ENCODE measurements around the gene KLC3.
"Not testable (repeated sequence)": the region's sequence is repeated elsewhere in the genome, so short reads cannot be mapped to it uniquely, and the experiment has no call there.

KLC3 gene

DNA sequence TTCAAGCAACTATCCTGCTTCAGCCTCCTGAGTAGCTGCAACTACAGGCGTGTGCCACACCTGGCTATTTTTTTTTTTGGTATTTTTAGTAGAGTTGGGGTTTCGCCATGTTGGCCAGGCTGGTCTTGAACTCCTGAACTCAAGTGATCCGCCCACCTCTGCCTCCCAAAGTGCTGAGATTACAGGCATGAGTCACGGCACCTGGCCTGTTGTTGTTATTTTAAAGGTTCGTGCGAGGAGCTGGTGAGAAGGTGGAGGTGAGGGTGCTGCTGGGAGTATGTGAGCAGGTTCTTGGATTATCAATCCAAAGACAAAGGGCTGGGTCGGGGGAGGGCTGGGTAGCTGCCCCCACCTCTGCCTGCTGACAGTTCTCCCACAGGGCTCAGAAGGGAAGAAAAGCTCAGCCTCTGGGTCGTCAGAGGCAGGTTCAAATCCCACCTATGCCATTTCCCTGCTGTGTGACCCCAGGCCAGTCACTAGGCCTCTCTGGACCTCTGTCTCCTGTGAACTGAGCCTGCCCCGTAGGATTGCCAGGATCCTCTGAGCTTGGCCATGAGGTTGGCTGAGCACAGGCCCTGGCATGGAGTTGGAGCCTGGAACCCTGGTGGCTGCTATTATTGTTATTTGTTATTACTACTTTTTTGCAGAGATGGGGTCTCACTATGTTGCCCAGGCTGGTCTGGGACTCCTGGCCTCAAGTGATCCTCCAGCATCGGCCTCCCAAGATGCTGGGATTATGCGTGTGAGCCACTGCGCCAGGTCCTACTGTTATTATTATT, 19.4 kb upstream of the KLC3 start:
- no peak for DNase-seq

DNA sequence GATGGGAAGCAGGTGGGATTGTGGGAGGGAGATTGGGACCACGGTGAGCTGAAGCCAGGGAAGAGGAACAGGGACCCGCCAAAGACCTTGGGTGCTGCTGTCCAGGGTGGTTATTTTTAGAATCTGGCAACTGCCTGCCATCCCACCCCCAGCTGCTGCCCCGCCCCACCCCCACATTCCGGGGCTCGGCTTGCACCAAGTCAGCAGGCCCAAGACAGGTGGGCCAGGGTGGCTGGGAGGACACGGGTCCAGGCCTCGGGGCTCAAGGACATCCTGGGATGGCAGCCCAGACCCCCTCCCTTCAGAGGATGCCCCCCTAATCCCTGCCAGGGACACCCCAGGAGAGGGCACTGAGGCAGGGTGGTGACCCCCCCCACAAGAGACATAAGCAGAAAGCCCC, 18.7 kb upstream of the KLC3 start:
- no peak for DNase-seq

DNA sequence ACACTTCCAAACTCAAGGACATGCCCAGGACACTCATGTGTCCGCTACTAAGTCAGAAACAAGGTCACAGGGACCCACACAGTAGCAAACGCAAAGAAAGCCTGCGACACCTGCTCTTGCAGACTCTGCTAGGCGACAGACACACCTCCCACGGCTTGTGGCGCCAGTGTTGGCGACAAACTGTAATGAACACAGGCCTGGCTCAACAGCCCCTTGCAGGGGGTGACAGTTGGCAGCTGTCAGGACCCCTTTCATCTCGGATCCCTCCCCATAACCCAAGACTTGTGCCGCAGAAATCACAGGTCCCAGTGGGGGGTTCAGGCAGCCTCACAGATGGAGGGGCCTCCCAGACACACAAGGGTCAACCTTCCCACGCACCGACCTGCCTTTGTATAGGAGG, 18.2 kb upstream of the KLC3 start:
- no peak for DNase-seq

DNA sequence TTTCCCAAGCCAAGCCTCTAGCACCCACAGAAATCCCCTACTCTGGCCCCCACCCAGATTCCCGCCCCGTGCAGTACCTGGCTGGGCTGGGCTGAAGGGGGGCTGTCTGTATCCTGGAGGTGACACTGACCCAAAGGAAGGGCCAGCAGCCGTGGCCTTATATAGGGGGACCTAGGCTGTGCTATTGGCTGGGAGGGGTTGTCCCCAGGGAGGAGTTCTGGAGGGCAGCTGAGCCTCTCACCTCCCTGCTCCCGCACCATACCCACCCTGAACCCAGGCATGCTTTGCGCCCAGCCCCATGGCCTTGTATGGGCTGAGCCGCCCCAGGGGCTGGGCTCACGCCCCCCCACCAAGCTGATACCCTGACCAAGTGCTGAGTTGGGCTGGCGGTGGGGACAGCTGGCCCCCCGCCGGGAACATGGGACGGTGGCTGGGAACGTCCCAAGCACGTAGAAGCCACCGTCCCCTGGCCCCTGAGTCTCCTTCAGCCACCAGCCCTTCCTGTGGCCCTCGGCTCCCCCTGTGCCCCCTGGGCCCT, 17.7 kb upstream of the KLC3 start, which contains the start of gene CKM:
TSS of gene CKM (minus strand) at position 132 of the 538 bp plus-strand sequence. CDS start 3,162 bp downstream, outside the sequence.
- no peak for DNase-seq

DNA sequence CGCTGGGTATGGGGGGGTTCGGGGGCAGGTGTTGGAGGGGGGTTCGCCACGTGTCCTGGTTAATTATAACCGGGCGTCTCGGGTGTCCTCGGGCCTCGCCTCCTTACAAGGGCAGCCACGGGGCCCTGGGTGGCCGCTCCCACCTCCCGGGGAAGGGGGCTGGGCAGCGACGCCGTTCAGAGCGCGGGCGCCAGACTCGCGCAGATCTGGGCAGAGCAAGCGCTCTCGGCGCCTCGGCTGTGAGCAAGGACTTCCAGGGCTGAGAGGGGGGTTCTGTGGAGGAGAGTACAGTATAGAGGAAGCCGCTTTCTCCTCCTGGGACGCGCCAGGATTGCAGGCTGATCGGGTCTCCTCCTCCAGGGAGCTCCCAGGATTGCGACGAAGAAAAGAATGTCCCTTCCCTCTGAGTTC, 16.9 kb upstream of the KLC3 start:
- DNase-seq: peak; percentile 36

DNA sequence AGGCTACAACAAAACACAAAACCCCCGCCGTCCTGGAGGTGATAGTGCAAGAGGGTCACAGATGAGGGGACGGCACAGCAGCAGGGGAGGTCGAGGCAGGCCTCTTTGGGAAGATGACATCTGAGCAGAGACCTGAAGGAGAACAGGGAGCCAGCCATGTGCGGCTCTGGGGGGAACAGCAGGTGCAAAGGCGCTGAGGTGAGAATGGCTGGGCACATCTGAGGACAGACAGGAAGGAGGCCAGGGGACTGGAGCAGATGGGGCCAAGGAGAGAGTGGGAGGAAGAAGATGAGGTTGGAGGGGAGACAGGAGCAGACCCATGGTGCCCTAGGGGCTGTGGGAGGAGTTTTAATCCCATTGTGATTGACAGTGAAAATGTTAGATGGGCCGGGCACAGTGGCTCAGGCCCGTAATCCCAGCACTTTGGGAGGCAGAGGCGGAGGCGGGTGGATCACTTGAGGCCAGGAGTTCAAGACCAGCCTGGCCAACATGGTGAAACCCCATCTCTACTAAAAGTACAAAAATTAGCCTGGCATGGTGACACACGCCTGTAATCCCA, 16.1 kb upstream of the KLC3 start:
- DNase-seq: no peak

DNA sequence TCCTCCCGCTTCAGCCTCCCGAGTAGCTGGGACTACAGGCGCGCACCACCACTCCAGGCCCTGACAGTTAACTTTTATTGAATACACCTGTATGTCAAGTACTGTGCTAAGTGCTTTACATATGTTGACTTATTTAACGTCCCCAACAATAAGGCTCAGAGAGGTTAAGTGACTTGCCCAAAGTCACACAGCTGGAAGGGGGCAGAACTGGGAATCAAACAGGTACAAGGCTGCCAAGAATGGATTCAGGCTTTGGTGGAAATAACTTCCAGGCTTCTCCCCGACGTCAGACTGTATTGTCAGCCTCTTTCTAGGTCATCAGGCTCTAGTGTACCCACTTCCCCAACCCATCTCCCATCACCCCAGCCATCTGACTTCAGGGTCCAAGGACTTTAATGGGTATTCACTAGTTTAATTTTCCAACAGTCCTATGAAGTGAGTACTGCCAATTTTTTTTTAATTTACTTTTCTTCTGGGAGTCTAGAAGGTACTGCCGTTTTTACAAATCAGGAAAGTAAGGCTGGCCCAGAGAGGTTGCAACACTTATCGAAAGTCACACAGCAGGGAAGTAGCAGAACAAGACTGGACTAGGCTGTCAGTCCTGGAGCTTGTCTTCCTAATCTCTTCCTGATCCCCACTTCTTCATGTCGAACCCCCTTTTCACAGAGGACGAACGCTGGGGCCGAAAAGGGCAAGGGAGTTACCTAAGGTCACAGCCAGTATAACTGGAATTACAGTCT, 13.0 kb upstream of the KLC3 start:
- DNase-seq: no peak

DNA sequence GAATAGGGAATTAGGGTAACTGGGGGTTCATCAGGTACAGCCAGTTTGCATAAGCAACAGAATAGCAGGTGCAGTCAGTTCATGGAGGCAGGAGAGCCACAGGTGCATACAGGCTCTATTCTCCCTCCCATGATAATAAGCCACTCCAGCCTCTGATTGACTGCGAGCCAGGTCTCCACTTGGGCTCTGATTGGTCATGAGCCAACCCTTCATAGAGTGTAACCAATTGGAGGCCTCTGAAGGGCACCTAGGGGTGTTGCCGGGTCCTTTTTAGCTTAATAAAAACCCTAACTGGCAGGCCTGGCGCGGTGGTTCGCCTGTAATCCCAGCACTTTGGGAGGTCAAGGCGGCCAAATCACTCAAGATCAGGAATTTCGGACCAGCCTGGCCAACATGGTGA, 9.1 kb upstream of the KLC3 start:
- no peak for DNase-seq

DNA sequence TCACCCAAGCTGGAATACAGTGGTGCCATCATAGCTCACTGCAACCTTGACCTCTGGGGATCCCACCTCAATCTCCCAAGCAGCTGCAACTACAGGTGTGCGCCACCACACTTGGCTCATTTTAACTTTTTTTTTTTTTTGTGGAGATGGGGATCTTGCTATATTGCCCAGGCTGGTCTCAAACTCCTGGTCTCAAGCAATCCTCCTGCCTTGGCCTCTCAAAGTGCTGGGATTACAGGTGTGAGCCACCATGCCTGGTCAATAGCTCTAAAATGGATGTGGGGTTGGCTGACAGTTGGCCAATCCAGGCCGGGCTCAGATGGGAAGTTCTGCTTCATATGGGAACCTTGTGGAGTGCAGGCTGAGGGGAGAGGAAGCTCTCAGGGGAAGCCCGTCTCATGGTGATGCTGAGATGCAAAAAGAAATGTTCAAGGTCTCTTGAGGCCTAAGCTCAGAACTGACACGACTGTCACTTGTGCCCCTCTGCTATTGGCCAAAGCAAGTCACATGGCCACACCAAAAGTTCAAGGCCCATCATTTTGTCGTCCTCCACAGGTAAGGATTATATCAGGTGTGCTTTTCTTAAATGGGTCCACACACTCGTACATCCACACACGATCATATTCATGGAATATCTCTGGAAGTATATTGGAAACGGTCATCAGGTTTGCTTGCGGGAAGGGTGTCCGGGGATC, 6.8 kb upstream of the KLC3 start:
- DNase-seq: no peak

DNA sequence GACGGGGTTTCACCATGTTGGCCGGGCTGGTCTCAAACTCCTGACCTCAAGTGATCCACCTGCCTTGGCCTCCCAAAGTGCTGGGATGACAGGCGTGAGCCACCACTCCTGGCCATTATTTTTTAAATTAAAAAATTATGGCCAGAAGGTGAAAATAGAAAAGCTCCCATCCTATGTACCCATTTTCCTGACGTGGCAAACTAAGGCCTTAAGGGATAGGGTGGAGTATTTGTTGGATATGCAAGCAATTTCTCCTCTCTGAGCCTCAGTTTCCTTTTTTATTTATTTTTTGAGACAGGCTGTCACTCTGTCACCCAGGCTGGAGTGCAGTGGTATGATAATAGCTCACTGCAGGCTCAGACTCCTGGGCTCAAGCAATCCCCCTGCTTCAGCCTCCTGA, 5.7 kb upstream of the KLC3 start:
- not testable (repeated sequence) for DNase-seq

DNA sequence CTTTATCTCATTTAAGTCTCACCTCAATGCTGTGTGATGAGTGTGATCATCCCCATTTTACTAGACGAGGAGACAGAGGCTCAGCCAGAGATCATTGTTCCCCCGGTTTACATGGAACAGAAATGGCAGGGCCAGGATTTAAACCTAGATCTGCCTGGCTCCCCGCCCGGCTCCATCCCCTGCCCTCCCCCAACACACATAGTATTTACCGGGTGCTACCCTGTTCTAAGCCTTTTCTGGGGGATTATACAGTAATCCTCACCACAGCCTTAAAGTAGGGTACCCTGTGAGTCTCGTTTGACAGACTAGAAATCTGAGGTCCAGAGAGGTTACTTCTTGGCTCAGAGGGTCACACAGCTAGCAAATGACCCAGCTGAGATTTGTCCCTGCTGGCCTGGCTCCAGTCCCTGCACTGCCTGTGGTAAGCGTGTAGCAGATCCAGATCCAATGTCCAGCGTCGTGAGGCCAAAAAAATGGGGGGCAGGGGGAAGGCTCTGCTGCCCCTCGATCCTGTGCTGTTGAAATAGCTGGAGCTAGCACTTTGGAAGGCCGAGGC, 3.8 kb upstream of the KLC3 start:
- DNase-seq: no peak

DNA sequence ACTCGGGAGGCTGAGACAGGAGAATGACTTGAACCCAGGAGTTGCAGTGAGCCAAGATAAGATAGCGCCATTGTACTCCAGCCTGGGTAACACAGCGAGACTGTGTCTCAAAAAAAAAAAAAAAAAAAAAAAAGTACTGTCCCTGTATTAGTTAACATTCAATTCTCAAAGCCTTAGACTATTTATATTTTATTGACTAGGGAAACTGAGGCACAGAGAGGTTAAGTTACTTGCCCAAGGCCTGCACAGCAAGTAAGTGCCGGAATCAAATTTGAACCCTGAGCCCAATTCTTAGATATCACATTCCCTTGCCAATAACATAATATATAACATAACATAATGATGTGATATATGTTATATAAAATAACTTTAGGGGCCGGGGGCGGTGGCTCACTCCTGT, 921 bp upstream of the KLC3 start:
- DNase-seq: no peak

DNA sequence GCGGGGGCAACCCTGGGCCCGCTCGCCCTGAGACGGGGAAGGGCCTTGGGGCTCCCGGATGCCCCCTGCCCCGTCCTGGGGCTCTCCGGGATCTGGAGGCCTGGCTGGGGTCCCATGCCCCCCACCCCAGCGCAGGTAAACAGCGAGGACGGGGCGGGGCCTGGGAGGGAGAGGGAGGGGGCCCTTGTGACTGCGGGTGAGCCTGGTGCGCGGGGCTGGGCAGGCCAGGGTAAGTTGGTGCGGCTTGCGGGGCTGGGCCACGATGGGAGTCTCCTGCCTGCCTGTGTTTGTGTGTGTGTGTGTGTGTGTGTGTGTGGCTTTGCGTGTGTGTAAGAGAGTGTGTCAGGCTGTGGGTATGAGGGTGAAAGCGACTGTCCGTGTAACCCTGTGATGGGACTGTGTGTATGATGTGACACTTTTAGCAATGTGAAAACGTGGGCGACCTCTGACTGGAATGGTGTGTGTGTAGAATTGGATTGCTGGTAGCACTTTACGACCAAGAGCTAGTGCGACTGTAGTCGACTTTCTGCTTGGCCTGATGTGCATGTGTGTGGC, 426 bp downstream of the KLC3 start:
- DNase-seq: no peak

DNA sequence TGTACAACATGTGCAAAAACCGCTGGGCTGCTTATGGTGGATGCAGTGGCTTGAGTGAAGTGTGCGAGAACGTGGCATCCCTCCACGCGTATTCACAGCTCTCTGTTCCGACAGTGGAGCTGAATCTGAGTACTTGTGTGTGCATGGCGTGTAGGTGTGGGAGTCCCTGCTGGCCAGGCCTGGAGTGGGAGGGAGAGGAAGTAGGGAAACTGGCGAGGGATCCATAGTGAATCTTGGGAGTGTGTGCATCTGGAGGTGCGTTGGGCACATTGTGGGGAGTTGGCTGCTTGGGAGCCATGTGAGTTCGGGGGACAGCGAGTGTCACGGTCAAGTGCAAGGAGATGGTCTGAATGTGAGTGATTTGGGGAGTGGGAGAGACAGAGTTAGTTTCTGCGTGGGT, 2.4 kb downstream of the KLC3 start:
- no peak for DNase-seq

DNA sequence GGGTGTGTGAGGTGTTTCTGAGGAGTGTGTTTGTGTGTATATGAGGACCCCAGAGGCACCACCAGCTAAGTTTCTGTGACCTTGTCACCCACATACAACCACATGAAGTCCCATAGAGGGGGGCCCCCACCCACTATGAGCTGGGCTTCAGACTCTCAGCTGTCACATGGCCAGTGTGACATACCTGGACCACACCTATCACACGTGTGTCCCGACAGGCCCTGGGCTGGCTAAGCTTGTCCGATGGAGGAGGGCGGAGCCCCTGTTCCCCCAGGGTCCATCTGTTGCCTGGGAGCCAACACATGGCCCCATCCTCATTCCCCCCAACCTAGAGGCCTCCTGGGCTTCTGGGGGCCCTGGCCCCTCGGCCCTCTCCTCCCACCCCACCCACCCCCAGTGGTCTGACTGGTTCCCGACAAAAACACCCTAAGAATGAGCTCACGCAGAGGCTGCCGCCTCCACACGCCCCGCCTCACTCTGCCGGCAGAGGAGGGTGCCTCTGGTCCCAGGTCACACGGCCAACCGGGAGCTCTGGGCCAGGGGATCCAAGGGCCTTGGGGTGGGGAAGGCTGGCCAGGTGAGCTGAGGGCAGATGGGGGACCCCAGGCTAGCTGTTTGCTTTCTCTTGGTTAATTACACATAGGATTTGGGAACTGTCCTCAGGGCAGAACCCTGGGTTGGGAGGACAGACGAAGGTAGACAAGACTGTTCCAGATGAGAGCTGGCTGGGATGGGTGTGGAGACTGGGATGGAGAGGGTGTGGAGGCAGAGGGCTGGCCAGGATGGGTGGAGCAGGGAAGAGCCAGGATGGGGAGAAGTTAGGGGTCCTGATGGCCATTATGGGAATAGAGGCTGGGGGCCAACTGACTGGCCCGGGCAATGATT, 4.3 kb downstream of the KLC3 start:
- no peak for DNase-seq

DNA sequence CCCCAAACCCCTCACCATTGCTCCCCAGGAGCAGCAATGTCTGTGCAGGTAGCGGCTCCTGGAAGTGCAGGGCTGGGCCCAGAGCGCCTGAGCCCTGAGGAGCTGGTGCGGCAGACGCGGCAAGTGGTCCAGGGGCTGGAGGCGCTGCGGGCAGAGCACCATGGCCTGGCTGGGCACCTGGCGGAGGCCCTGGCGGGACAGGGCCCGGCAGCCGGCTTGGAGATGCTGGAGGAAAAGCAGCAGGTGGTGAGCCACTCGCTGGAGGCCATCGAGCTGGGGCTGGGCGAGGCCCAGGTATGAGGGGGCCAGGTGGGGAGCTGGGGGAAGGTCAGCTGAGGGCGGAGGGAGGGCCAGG, 4.9 kb downstream of the KLC3 start:
- no peak for DNase-seq

DNA sequence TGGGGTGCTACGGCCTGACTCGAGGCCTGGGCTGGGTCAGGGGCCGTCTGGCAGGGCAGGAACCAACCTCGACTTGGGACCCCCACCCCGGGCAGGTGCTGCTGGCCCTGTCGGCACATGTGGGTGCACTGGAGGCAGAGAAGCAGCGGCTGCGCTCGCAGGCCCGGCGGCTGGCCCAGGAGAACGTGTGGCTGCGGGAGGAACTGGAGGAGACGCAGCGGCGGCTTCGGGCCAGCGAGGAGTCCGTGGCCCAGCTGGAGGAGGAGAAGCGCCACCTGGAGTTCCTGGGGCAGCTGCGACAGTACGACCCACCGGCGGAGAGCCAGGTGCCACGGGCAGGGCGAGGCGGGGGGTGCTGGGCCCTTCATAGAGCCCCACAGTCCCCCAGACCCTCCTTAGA, 5.9 kb downstream of the KLC3 start:
- DNase-seq: no peak

DNA sequence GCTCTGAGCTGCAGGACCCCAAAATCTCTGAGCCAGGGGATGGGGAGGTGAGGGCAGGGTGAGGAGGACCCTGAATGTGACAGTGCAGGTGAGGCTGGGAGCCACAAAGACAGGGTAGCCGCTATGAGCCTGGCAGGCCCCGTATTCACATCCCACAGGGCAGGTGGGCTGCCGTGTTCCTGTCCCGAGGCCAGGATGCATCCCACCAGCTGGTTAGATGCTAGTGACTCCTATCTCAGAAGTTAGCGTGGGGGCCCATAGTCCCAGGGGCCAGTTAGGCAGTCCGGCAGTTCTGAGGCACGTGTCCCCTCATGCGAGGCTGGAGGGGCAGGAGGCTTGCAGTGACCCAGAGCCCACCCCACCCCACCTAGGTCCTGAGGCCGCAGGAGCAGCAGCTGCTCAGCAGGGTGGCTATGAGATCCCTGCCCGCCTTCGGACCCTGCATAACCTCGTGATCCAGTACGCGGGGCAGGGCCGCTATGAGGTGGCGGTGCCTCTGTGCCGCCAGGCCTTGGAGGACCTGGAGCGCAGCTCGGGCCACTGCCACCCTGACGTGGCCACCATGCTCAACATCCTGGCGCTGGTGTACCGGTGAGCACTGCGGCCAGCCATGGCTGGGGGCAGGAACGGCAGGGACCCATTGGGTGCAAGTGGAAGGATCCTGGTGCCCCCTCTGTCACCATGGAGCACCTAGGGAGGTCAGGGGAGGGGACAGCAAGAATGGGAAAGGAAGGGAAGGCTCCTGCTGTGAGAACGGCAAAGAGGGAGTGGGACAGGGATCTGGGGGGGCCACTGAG, 7.2 kb downstream of the KLC3 start:
- no peak for DNase-seq

DNA sequence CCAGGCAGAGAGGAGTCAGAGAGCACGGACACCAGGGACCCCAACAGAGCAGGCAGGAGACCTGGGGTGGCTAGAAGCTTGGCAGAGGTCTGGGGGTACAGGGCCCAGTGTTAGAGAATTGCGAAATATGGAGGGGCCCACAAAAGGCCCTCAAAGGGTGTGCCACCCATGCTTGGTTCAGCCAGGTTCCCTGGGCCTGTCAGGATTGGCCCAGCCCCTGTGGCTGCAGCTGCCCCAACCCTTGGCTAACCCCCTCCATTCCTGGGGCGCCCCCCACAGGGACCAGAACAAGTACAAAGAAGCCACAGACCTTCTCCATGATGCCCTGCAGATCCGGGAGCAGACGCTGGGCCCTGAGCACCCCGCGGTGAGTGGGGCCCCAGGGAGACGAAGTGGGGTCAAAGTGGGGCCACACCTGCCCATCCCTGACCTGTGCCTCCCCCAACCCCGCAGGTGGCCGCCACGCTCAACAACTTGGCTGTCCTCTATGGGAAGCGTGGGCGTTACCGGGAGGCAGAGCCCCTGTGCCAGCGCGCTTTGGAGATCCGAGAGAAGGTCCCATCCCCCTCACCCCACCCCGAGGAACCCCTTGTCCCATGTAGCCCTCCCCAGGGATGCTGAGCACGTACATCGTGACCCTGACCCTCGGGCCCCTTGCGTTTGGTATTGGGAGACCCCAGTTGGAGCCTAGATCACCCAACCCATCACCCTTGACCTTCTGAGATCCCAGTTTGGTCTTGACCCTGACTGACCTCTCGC, 8.0 kb downstream of the KLC3 start:
- DNase-seq: no peak

DNA sequence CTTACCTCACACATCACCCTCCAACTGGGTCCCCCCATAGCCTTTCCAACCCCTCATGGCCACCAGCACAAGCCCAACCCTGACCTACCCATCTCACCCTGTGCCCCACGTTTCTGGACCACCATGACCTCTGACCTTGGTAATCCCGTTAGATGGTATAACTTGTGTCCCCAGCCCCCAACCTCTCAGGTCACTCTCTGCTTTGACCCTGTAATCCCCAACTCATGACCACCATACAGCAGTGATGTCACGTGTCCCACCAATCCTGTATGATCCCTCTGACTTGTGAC, 8.5 kb downstream of the KLC3 start:
- no peak for DNase-seq
